Inflammatory macrophage treated with lipopolysaccharide for 1 hour (primary cell): ENCODE measurements around the gene FOXS1.
"Not testable (repeated sequence)": the region's sequence is repeated elsewhere in the genome, so short reads cannot be mapped to it uniquely, and the experiment has no call there.

Experiments used
- DNase-seq, 2 donors: peaks; one replicate each; pipeline ENCODE4 v3.0.0-alpha.2; 2020 to 2022

FOXS1 gene

GRCh38 chr20:31838646-31839292, 6.6 kb downstream of the FOXS1 start:
- no peak for DNase-seq

GRCh38 chr20:31837896-31838397, 7.5 kb downstream of the FOXS1 start:
- peak; percentile 52 to 60 for DNase-seq

- no peak for DNase-seq
Observed at GRCh38 chr20:31836853-31837608, 8.4 kb downstream of the FOXS1 start.

- peak; percentile 39 to 71 for DNase-seq
Observed at GRCh38 chr20:31835977-31836852, 9.2 kb downstream of the FOXS1 start.

GRCh38 chr20:31835554-31835953, 9.8 kb downstream of the FOXS1 start:
- DNase-seq: no peak

GRCh38 chr20:31833931-31834521, 11.4 kb downstream of the FOXS1 start:
- DNase-seq: no peak

- peak in 1 of 2 donors; percentile 86 for DNase-seq
Observed at GRCh38 chr20:31833130-31833930, 12.1 kb downstream of the FOXS1 start.

- DNase-seq: no peak
Observed at GRCh38 chr20:31831771-31832306, 13.6 kb downstream of the FOXS1 start.

- DNase-seq: no peak
Observed at GRCh38 chr20:31831211-31831610, 14.2 kb downstream of the FOXS1 start.

- no peak for DNase-seq
Observed at GRCh38 chr20:31830406-31830981, 14.9 kb downstream of the FOXS1 start.

- DNase-seq: no peak
Observed at GRCh38 chr20:31829731-31830130, 15.7 kb downstream of the FOXS1 start.

GRCh38 chr20:31828016-31828415, 17.4 kb downstream of the FOXS1 start:
- not testable (repeated sequence) for DNase-seq

- no peak for DNase-seq
Observed at GRCh38 chr20:31827059-31827458, 18.3 kb downstream of the FOXS1 start.

GRCh38 chr20:31826074-31826473, 19.3 kb downstream of the FOXS1 start:
- DNase-seq: no peak

- DNase-seq: no peak
Observed at GRCh38 chr20:31824554-31825313, 20.7 kb downstream of the FOXS1 start.

- DNase-seq: no peak
Observed at GRCh38 chr20:31824125-31824485, 21.3 kb downstream of the FOXS1 start.

GRCh38 chr20:31823360-31824124, 21.9 kb downstream of the FOXS1 start:
- no peak for DNase-seq

GRCh38 chr20:31822421-31823330, 22.7 kb downstream of the FOXS1 start:
- peak; percentile 23 to 73 for DNase-seq

- DNase-seq: no peak
Observed at GRCh38 chr20:31821427-31821826, 24.0 kb downstream of the FOXS1 start.
